ENCODE measurements around the gene SKP1.

- TF ChIP-seq EZH2 (IDR thresholded peaks at IDR 0.05; ENCODE audit: insufficient read depth, low read length) = no peak
- no peak for TF ChIP-seq CTCF (IDR thresholded peaks at IDR 0.05; ENCODE audit: insufficient read depth, low read depth, low read length)
Measured at GRCh38 chr5:134209477-134210245, 32.9 kb upstream of the SKP1 start.
